Gastroesophageal sphincter (tissue), 4 donors: Measurements from ENCODE around the gene STK32B. TPM values are rescaled to one million over a fixed set of nuclear protein-coding genes. Genes with fewer than 3 reads are reported as not detected.

ENCODE experiments used
- ATAC-seq: fragments of 150-250 bp; one replicate; pipeline ENCODE4 v1.9.1; 2016; ENCODE audit warnings: mild to moderate bottlenecking, moderate library complexity
- H3K27ac ChIP-seq, 4 donors: fragments of 200-600 bp; sonication (generic) in 3 of 4; 1 replicate in 3 of 4; 2 replicates in 1 of 4; pipeline ENCODE4 v1.5.1; 2016 to 2019
- H3K27me3 ChIP-seq: fragments of 200-600 bp; sonication (generic); one replicate; pipeline ENCODE4 v1.5.1; 2019
- H3K36me3 ChIP-seq, 2 donors: fragments of 200-600 bp; sonication (generic); one replicate each; pipeline ENCODE4 v1.5.1; 2019; ENCODE audit warnings: control low read depth in 1 of 2
- H3K4me1 ChIP-seq, 3 donors: fragments of 200-600 bp; sonication (generic); 1 replicate in 2 of 3; 2 replicates in 1 of 3; pipeline ENCODE4 v1.5.1; 2016 to 2019; ENCODE audit warnings: control low read depth in 2 of 3
- H3K4me3 ChIP-seq, 2 donors: fragments of 200-600 bp; sonication (generic); one replicate each; pipeline ENCODE4 v1.5.1; 2019; ENCODE audit warnings: mild to moderate bottlenecking in 1 of 2, moderate library complexity in 1 of 2
- H3K9me3 ChIP-seq, 3 donors: fragments of 200-600 bp; sonication (generic); one replicate each; pipeline ENCODE4 v1.5.1; 2017 to 2019; ENCODE audit warnings: control low read depth in 2 of 3
- EP300 ChIP-seq: sonication (generic); formaldehyde crosslinking; IDR thresholded peaks from one replicate; pipeline ENCODE4 v1.6.1; 2017; ENCODE audit warnings: antibody characterized with exemption, mild to moderate bottlenecking
- POLR2A ChIP-seq, 2 donors: fragments of 450-650 bp; IDR thresholded peaks; one replicate each; pipeline ENCODE4 v1.6.1; 2017; ENCODE audit warnings: antibody characterized with exemption in 2 of 2, mild to moderate bottlenecking in 2 of 2, moderate library complexity in 1 of 2
- POLR2AphosphoS5 ChIP-seq: sonication (generic); formaldehyde crosslinking; IDR thresholded peaks from one replicate; pipeline ENCODE4 v1.6.1; 2017; ENCODE audit warnings: antibody characterized with exemption
- WGBS, 2 donors: methylation state at CpG; one replicate each; pipeline ENCODE4 v1.1.5; 2018; ENCODE audit warnings: low coverage in 1 of 2; 5-methylcytosine and 5-hydroxymethylcytosine counted together
- total RNA-seq, 4 donors: library from RNA; depleted of rRNA; stranded (reverse); fragments of >200 nt; gene quantifications; one replicate each; pipeline ENCODE4 v1.1.0, GENCODE V29; 2016
- TF ChIP-seq, protein P1 (sequence below), 4 experiments: fragments of 200-600 bp in 2 of 4; fragments of 450-650 bp in 2 of 4; sonication (generic) in 1 of 4; IDR thresholded peaks; one replicate each; pipeline ENCODE4 v1.5.1; 2017 to 2019; ENCODE audit warnings: antibody characterized with exemption in 4 of 4, mild to moderate bottlenecking in 2 of 4, moderate library complexity in 2 of 4

Gene STK32B
- total RNA-seq, 4 donors from 2014 or later: 1.9 to 5.3 (median 2.4) TPM

DNA sequence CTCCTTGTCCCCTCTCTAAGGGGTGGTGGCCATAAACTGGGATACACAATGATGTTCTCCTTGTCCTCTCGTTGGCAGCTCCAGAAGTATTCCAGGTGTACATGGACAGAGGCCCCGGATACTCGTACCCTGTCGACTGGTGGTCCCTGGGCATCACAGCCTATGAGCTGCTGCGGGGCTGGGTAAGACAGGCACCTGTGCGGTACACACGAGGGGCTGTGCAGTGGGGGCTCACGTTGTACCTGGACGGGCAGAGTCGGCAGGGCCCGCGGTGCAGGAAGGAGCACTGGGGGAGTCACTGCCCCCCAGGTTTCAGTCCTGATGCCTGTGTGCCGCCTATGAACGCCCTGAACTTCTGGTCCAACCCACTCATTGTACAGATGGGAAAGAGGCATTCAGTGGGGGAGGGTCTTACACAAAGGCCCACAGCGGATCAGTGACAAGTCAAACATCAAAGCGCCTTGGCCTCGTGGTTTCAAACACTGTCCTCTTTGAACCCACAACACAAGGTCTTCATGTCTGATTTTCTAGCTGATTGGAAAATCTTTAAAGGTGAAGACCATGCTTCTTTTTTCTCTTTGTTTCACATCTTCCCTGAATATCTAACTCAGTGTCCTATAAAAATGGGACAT is 395.4 kb downstream of the STK32B start:
- Histone ChIP-seq H3K27ac (no peak overlapping the region), H3K4me3 (no peak overlapping the region), H3K27me3 (no peaks in the 10 kb centered on the region), H3K36me3 (no peaks in the 10 kb centered on the region), H3K9me3 (no peaks in the 10 kb centered on the region), H3K4me1 (no peaks in the 10 kb centered on the region)
- ATAC-seq: no peak
- no peak for TF ChIP-seq EP300
- TF ChIP-seq, protein P1, sequence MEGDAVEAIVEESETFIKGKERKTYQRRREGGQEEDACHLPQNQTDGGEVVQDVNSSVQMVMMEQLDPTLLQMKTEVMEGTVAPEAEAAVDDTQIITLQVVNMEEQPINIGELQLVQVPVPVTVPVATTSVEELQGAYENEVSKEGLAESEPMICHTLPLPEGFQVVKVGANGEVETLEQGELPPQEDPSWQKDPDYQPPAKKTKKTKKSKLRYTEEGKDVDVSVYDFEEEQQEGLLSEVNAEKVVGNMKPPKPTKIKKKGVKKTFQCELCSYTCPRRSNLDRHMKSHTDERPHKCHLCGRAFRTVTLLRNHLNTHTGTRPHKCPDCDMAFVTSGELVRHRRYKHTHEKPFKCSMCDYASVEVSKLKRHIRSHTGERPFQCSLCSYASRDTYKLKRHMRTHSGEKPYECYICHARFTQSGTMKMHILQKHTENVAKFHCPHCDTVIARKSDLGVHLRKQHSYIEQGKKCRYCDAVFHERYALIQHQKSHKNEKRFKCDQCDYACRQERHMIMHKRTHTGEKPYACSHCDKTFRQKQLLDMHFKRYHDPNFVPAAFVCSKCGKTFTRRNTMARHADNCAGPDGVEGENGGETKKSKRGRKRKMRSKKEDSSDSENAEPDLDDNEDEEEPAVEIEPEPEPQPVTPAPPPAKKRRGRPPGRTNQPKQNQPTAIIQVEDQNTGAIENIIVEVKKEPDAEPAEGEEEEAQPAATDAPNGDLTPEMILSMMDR (IDR thresholded peaks at IDR 0.05): no peak
- no peak for TF ChIP-seq POLR2A (IDR thresholded peaks at IDR 0.05)
- TF ChIP-seq POLR2AphosphoS5: no peak
- 87% methylated on average over 3 to 9 of the region's 17 CpGs for WGBS, 2 donors

DNA sequence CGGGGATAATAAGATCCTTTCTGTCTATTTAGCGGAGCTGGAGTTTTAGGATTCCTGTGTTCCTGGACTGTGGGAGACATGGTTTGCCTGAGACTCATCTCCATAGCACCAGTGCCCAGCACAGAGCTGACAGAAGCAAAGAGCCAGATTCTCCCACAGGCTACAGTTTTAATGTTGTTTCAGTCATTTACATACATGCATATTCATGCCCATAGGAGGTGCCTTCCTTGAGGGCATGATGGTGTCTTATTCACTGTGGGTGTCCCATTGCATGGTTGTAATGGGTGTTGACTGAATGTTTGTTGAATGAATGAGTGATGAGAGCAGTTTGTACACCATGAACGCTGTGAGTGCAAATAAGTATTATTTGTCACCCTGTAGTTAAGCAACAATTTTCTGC is 396.5 kb downstream of the STK32B start:
- ATAC-seq: no peak
- H3K9me3 ChIP-seq: no peaks in the 10 kb centered on the region

DNA sequence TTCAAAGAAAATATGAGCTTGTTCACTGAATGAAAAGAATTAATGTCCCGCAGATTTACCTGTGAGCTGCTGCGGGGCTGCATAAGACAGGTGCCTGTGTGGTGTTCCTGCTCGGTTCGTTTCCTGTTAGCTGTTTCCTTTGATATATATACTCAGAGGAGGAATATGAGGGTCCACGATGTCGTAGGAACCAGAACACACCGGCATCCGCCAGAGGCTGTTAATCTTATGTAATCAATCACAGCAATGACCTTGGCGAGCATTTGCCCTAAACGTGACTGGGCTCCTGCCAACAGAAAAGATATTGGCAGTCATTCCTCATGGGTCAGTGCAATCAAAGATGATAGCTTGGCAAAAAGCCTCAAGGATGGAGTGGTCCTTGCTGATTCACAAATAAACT is 396.9 kb downstream of the STK32B start:
- Histone ChIP-seq H3K4me1 (no peaks in the 10 kb centered on the region), H3K36me3 (no peaks in the 10 kb centered on the region), H3K4me3 (no peak overlapping the region), H3K9me3 (no peaks in the 10 kb centered on the region), H3K27ac (no peak overlapping the region), H3K27me3 (no peaks in the 10 kb centered on the region)
- ATAC-seq: no peak
- no peak for TF ChIP-seq POLR2A (IDR thresholded peaks at IDR 0.05)
- TF ChIP-seq POLR2AphosphoS5: no peak
- no peak for TF ChIP-seq EP300
- TF ChIP-seq, protein P1 (IDR thresholded peaks at IDR 0.05): no peak
- 46 to 48% methylated on average over 7 to 10 of the region's 10 CpGs for WGBS, 2 donors

More for the DNA sequence above, 396.5 kb downstream of the STK32B start:
- H3K4me1 ChIP-seq: no peaks in the 10 kb centered on the region
- TF ChIP-seq POLR2A (IDR thresholded peaks at IDR 0.05) (no peak), EP300 (no peak), POLR2AphosphoS5 (no peak)
- TF ChIP-seq, protein P1 (IDR thresholded peaks at IDR 0.05): no peak
- H3K36me3 ChIP-seq: no peaks in the 10 kb centered on the region
- H3K4me3 ChIP-seq: no peak overlapping the region
- no peaks in the 10 kb centered on the region for H3K27me3 ChIP-seq
- no peak overlapping the region for H3K27ac ChIP-seq
- 84 to 92% methylated on average over 3 of the region's 3 CpGs for WGBS, 2 donors

DNA sequence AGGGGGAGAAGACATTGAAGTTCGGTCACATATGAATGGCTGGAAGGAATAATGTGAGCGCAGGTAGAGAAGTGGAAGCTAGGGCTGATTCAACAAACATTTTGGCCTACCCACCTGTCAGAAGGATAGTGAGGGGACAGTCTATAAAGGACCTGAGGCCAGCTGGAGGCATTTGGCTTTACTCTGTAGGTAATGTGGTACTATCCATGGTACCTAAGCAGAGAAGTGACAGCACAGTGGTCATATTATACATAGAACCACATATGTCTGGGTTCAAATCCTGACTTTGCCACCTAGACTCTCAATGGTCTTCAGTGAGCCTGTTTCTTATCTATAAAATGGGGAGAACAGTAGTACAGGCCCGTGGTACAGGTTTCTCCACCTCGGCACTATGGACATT is 400.0 kb downstream of the STK32B start:
- ATAC-seq: no peak
- Histone ChIP-seq H3K36me3 (no peaks in the 10 kb centered on the region), H3K27me3 (no peaks in the 10 kb centered on the region), H3K4me1 (no peaks in the 10 kb centered on the region), H3K9me3 (no peaks in the 10 kb centered on the region), H3K4me3 (no peak overlapping the region), H3K27ac (no peak overlapping the region)
- TF ChIP-seq, protein P1 (IDR thresholded peaks at IDR 0.05): no peak
- TF ChIP-seq POLR2A (IDR thresholded peaks at IDR 0.05) (no peak), EP300 (no peak), POLR2AphosphoS5 (no peak)
- 83 to 100% methylated on average over 3 to 4 of the region's 4 CpGs for WGBS, 2 donors

DNA sequence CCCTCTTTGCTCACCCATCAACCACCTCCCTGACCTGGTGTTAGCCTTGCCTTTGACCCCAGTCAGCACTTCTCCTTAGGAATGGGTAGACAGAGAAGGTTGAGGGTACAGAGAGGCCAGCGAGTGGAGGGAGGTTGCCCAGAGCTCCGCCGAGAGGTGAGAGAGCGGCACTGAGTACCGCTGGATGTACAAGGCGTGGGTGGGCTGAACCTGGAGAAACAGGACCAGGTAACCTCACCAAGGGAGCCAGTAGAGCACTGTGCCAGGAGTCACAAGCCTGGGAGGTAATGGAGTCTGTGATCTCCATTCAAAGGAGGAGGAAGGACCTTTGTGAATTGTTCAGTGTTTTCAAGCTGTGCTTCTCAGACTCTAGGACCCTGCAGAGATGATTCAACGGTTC is 400.9 kb downstream of the STK32B start:
- Histone ChIP-seq H3K27ac (no peak overlapping the region), H3K9me3 (no peaks in the 10 kb centered on the region), H3K27me3 (no peaks in the 10 kb centered on the region), H3K4me1 (no peaks in the 10 kb centered on the region), H3K4me3 (no peak overlapping the region), H3K36me3 (no peaks in the 10 kb centered on the region)
- TF ChIP-seq POLR2A (IDR thresholded peaks at IDR 0.05) (no peak), EP300 (no peak), POLR2AphosphoS5 (no peak)
- TF ChIP-seq, protein P1 (IDR thresholded peaks at IDR 0.05): no peak
- no peak for ATAC-seq
- WGBS, 2 donors: 40 to 71% methylated on average over 1 of the region's 7 CpGs
